NCI-H146 (cell line): ENCODE measurements around the gene ARL15.

Source experiments
- DNase-seq: peaks from one replicate; lab custom pipeline; 2025; lab: John Stamatoyannopoulos, UW

The ARL15 gene

DNA sequence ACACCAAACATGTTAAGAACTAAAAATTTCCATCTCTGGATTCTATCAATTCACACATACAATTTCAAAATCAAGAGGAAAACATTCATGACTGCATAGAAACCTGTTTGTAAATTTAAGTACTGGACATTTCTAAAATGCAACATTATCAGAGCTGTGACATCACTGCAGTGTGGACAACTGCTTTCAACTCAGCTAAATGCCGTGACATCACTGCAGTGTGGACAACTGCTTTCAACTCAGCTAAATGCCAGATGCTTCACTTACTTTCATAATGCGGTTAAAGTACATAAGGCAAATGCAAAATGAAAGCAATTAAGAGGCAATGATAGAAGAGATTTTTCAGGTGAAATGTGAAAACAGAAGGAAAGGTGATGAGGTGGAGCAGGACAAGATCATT, 161.5 kb downstream of the ARL15 start:
- peak; percentile 79 for DNase-seq

DNA sequence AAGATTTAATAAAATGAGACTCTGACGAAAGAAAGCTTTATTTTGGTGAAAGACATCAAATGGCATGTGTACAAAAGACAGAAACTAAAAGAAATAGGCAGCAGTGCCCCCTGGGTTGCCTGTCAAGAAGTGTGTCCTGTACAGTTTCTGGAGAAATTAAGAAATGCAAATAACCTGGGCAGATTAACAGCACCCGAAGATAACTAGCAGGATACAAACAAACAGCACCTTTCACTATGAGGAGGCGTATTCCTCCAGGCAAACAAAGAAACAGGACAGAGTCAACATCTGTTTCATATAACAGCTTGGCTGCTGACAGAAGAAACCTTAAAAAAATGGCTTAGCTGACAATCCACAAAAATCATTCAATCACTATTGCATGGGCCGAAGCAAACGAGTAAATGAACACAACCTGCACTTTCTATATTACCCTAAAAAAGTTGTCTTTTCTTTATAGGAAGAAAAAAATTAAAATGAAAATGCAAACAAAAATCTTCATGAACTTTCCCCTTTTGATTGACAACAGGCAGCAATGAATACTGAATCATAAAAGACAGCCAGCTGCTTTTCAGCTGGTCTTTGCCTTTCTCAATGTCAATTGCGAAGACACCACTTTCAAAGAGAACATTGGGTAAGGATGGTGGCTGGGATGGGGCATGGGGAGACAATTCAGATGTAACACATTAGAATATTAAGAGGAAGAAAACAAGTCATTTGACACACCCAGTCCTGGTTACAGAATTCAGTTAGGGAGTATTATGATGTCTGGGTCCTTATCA, 162.1 kb downstream of the ARL15 start:
- DNase-seq, result peak; percentile 64

DNA sequence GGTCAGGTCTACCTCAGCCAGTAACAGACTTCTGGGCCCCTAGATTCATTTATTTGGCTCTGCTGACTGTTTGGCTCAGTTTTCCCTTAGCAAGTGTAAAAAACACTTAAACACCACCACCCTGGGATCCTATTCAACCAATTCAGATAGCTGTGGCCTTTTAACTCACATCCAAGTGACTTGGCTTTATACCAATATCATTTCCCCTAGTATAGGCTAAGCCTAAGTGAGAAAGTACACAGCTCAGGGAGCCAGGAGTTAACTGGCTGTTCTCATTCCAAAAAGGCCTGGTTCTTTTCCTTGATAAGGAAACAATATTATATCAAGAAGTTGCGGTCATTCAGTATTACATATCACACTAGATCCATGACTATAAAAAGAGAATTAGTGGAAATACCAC, 163.5 kb downstream of the ARL15 start:
- DNase-seq, result peak; percentile 2

DNA sequence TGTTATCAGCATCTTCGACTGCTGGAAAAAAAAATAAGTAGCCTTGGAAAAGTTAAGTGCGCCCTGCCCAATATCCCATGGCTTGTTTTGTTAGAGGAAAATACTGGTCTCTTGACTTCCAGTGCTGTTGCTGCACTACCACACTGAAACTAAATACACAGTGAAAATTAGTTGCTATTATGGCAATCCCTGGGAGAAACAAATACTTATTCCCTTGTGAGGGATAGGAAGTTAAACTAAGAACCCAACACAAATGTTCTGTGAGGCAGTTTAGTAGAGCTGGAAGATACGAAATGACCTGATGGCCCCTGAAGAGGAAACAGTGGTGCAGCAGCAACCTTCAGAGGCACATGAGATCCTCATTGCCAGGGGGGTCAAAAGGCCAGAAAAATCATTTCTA, 164.0 kb downstream of the ARL15 start:
- no peak for DNase-seq

DNA sequence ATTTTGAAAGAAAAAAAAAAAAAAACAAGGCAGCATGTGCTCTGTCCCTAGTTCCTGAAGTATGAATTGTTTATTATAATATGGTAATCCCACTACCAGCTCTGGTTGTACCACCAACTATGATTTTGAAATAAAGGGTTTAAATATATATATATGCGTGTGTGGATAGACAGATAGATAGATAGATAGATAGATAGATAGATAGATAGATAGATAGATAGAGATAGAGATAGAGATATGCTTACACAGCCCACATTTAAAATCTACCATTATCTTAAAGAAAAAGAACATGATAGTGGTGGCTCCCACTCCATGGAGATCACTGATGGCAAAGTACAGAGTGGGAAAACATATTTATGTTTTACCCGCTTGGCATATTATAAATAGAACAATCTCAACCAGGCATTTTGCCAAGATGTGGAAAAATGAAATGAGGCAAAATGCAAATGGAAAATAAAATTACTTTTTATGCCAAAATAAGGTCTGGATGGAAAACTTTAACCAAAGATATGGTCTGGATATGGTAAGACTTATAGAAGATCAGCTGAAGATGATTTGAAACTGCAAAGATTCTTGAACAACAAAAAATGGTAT, 170.0 kb downstream of the ARL15 start:
- no peak for DNase-seq

DNA sequence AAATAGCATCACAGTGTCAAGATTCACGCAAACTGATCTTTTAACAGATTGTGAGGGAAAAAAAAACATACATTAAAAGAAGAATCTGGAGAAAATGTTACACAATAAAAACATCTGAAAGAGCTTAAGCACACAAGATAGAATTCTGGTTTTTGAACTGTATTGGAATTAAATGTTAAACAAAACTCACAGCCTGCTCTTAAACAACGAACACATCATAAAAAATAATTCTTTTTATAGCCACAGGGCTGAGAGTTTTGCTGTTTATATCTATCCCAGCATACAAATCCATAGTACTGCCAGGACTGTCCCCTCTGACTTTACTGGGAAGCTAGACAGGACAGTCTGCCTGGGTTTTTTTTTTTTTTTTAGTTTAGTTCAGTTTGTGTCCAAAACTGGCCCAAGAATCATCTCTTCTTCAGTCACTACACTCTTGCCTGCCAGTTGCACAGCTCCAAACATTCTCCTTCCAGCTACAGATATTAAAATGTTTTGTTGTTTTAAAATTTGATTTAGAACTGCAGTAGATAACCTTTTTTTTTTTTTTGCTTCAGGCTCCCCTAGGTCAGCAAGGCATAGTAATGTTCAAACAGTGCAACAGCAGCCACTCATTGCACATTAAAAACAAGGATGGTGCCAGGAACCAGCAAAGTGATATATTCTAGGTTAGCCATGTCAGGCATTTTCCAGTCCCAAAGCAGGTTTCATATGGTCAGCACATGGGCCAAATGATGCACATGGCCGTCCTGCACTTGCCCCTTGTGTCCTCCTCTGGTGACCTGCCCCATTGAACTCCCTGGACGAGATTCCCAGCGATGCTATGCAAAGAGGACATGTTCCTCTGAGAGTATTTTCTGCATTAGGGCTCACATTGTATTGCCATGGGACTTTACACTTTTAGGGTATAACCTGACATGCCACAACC, 173.6 kb downstream of the ARL15 start:
- no peak for DNase-seq

DNA sequence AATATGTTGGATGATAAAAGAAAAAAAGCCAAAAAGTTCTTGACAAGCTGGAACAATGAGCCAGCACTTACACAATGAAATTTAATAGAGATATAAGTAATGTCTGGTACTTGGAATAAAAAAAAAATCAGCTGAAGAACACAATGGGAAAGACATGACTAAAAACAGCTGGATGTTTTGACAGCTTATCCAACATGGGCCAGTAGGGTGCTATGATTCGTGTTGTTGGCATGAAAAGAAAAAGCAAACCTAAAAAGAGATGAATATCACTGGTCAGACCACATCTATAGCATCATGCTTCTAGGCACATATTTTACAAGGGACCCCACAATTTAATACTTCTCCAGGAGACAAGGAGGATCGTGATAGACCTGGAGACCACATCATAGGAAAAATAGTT, 175.3 kb downstream of the ARL15 start:
- DNase-seq, result no peak

DNA sequence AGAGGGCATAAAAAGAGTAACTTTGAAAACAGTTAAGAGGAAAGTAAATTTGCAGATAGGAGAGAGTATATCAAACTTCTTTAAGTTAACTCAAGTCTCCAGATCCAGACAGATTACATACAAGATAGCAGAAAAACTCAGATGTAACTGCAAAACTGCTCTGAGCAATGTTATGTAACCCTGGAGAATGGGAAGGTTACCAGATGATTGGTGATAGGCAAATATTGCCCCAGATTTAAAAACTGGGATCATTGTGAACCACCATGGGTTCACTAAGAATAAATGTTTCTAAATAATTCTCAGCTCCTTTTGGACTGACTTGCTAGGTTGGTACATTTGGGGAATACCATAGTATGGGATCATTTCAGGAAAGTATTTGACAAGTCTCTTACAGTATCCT, 176.5 kb downstream of the ARL15 start:
- DNase-seq, result no peak

DNA sequence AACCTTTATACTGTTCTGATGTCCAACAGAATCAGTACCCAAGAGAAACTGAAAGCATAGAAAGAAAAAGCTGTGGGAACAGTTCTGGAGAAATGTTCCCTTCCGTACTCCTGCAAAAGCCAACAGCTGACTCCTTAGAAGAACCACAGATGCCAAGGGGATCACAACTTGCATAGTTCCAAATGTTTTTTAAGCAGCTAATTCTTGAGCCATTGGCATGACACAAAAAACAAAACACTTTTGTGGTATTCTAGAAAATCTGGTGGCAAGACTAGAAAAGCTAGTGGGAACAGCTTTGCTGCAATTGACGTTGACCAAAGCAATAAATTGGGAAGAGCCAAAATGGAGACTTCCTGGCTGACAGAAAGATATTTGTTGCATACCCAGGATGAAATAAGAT, 189.9 kb downstream of the ARL15 start:
- no peak for DNase-seq

DNA sequence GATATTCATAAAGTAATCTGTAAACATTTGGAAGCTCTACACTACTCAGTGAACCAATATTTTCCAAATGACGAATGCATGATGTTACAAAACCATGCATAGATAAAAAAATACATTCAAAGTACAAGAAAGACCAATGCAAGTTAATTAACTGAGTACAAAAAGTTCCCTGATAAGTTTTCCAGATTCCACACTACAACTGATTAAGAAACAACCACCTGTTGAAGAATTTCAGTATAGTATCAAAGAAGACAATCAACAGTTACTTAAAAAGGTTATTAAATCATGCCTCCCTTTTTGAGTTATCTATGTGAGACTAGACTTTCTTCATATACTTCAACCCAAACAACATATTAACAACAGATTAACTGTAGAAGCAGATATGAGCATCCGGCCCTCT, 192.4 kb downstream of the ARL15 start:
- DNase-seq, result no peak

DNA sequence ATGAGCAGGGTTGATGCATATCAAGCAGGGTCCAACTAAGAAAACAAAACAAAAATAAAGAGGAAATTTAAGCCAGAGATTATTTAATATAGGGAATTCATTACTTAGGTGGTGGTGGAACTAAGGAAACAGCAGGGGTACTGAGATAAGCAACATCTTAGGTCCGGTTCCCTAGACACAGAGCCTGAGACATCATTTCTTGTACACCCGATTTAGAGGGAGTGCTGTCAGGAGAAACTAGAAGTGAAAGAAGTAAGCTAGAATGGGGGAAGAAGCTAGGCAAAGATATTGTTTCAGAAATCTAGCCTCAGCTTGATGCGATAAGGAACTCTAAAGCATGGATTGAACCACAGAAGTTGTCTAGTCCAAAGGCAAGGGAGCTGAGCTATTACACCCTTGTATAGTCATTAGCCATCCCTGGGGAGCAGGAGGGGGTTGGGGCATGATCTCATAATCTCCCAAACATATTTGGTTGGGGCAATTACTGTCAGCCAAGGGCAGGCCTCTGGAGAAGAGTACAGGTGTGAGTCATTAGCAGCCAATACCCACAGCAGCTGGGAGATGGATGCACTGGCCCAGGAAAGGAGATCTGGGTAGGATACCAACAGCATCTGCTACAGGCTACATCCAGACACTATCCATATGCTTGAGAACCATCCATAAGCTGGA, 194.5 kb downstream of the ARL15 start:
- peak; percentile 84 for DNase-seq

DNA sequence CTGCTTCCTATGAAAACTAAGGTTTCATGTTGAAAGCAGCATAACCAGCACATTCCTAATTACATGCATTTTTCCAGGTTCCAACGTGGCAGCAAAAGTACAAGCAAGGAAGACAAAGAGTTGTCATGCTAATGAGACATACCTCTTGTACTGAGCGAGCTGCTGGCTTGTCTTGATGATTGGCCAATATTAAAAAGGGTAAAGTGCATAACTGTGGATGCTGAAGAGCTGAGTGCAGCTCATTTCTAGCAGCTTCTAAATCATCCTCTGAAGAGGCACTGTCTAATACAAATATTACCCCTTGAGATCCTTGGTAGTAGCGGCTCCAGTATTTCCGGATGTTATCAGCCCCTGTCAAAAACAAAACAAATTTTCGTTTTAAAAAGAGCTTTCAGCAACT, 197.3 kb downstream of the ARL15 start:
- DNase-seq, result no peak

DNA sequence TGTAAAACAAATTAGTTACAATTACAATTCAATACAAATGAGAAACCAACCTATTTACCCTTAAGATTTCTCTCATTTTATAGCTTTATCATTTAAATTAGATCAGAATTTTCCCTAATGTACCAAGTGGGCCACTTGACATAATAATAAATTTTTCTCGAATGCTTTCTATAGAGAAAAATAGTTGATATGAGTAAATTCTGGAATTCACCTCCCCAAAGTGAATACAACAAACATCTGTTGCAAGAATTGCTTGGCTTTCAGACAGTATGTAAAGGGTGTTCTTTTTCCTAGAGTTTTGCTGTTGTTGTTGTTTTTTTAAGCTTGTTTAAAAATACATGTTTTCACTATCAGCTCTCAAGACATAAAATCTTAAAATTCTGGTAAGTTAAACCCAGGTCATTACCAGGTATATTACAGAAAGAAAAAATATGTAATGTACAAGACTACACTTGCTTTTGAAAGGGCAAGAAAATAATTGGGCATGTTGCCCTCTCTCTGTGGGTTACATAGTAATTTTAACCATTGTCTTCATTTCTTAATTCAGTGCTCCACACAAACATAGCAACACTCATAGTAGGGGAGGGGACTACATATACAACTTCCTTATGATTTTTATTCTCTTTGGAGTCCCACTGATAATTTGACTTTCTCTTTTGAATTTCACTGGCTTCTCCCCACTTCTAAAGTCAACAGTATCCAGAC, 200.6 kb downstream of the ARL15 start:
- peak; percentile 25 for DNase-seq

DNA sequence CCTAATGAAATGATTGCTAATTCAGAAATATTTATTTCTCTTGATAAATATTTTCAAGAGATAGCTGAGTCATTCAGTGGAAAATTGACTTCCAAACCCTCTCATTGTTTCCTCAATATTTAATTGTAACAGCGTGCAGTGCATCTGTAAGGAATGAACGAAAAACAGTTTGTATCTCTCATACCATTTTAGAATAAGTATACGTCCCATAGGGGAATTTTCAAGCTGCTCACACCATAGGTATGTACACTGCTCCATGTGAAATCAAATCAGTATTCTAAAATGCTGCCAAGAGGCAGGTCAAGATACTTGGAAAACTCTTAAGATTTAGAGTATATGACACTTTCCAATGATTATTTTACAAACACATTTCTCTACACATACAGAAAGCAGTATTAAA, 202.2 kb downstream of the ARL15 start:
- no peak for DNase-seq

DNA sequence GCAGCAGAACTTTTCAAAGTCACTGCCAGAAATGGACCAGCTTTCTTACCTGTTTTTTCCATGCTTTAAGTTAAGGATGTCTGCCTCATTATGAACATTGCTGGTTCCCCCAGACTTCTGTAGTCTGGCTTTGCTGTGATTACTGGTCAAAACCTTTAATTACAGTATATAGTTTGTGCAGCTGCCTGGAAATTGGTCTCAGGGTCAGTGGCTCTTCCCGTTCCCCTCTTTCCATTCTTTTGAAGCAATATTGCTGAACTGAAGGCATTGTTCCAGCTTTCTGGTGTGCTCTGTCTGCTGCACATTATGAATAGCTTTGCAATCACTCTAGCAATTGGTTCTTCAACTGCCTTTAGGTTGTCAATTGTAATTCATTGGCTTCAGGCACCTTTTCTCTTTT, 206.5 kb downstream of the ARL15 start:
- peak; percentile 97 for DNase-seq

DNA sequence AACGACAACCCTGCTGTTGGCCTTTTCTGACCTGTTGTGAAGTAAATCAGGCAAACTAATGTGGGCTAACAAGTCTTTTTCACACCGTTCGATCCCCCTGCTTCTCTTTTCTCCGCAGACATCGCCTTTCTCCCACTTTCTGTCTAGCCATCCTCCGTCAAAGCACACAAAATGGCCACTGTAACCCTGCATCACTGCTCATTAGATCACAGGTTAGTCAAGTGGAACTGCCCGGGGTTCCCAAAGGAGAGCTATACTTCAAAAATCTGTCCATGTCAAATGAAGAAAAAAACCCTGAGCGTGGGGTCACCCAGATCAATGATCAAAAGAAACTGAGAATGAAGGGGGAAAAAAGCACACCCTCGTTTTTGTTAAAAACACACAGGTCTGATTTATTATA, 212.1 kb downstream of the ARL15 start:
- DNase-seq, result no peak

DNA sequence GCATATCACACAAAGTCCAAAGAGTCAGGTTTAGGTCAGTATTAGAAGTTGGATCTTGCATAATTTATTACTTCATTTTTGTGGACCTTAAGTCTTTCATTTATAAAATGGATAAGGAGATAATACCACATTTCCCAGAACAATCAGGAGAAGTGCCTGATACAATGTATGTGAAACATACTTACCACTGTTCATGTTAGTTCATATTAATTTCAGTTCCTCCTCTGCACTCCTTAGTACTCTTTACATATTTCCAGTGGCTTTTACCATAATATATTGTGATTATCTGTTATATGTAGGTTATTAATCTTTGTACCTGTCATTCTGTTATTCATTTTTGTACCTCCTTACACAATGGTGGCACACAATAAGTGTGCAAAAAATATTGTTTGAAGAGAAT, 214.4 kb downstream of the ARL15 start:
- no peak for DNase-seq

DNA sequence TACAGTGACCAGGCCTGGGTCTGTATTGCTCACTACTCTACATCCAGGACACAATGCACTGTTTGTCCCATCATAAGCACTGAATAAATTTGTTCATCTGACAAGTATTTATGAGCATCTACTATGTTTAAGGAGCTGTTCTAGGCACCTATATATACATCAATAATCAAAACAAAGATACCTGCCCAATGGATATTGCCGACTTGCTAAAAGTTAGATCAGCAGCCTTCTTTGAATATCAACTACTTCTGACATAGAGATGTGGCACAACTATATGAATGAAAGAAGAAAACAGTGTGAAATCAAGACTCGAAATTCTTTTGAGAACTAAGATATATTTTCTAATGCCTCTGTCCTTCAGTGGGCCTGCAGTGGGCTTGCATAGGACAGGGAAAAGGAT, 215.7 kb downstream of the ARL15 start:
- DNase-seq, result no peak

DNA sequence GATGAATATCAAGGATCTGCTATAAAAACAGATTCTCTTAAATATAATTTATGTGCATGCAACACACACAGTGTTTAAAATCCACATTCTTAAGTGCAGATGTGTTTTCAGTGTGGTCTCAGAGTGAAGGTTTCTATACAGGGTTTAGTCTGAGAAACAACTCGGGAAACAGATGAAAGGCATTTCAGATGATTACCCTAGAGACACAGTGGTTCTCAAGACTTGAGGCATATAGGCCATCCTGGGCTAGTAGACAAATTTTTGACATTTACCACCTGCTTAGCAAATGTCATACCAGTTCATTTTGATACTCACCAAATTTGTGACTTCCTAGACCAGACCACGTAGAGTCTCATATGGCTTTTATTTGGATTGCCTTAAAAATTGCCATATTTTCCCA, 216.5 kb downstream of the ARL15 start:
- no peak for DNase-seq

DNA sequence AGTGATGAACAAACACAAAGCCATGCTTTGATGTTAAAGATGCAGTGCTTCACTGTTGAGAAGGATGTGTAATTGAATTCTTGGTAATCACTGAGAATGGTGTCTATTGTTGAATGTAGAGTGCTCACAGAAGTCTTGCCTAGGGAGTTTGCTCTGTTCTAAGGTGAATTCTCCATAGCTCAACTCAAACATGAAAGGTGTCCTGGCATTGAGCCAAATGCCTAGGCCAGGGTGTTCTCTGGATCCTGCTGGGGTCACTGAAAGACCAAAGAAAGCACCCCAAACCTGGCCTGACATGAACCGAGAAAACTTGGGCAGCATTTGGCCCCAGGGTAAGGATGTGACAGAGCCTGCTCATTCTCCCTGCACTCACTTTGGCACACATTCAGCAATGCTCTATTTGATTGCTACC, 217.3 kb downstream of the ARL15 start:
- peak; percentile 37 for DNase-seq

DNA sequence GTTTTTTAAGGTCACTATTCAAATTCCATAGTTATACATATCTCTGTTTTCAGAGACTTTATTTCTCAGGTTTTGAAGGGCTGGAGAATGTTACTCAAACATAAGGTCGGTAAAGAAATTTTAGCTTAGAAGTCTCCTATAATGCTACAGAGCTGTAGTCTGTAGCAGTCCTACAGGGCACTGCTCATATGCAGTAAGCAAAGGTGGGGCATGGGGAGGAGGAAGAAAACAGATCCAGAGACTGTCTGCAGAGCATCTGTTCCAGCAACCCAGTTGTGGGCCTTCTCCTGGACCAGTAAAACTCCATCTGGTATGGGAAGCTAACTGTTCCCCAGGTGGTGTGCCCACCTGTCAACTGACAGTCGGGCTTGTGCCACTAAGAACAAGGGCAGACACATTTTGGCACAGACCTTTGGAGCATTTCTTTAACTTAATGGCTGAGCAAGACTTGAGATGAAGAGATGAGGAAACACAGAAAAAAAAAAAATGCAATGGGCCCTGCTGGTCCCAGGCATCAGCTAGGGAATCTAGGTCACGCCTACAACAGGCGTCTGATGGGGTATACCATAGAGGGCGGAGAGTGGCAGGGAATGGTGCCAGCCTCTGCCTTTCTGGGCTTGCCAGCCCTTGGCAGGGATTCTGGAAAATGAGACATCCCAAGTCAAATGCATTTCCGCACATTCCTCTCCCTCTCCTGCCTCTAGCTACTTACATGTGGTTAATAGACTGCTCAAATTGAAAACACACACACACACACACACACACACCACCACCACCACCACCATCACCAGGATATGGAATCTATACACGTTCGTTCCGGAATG, 218.9 kb downstream of the ARL15 start:
- no peak for DNase-seq
